ENCODE measurements around the gene LRMDA.

The LRMDA gene

DNA sequence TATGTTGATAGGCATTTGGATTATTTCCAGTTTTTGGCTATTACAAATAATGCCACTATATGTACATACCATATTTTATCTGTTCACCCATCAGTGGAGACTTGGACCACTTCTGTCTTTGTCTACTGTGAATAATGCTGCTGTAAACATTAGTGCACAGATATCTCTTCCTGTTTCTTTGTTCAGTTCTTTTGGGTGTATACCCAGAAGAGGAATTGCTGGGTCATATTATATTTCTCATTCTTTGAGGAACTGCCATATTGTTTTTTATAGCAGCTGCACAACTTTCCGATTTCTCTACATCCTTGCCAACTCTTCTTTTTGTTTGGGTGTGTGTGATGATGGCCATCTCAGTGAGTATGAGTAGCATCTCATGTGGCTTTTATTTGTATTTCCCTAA, 218.0 kb downstream of the LRMDA start:
- no peak for DNase-seq

DNA sequence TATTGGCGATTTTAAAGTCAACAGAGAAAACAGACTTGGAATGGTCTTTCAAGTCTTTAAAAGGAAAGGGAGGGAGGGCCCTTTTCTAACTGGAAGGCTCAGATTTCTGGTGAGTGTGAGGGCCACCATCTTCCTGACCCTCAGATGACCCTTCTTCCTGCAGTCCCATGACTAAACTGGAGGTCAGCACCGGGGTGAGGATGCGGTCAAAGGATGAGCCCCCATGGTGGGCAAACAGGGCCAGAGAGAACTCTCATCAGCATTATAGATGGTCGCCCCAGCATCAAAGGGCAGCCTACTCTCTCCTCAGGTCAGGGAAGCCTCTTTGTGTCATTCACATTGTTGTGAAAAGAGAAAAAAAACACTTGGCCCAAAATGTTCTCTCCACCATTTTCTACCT, 219.2 kb downstream of the LRMDA start:
- DNase-seq, result no peak

DNA sequence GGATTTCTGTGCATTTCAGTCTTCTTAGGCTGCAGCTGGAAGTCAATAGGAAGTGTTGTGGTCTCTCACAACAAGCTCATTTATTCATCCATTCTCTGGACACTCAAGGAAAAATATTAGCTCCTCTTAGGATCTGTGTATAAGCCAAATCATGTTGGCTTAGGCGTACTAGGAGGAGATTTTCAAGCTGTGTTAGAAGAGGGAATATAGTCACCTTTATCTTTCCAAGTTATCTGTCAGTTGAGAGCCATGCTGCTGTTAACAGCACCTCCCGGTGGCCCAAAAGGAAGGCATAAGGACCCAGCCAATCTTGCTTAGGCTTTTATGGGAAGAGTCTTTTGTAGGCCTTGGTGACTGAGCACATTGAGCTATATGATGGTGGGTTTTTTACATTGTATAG, 220.0 kb downstream of the LRMDA start:
- no peak for DNase-seq

DNA sequence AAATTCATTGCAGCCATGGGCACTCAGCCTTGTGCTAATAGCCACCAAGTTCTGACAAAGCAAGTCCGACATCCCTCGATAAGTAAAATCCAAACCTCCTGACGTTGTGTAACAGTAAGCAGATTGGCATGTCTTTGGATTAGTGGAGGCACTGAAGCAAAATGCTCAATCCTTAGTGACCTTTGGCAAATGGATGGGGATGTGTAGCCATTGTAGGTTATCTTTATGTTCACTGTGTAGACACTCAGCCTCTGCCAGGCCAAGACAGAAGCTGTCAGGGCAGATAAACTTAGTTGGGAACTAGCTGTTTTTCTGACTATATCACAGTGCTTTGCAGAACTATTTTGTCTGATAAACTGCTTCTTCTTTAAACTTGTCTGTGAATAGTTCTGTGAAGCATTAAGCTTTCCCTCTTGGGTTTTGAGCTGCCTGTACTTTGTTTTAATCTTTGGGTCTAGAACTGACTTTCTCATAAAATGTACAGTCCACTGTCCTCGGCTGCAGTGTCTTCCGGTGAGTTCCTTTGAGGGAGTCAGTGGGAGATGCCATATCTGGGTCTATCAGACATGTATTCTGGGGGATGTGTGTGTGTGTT, 220.8 kb downstream of the LRMDA start:
- DNase-seq, result no peak

DNA sequence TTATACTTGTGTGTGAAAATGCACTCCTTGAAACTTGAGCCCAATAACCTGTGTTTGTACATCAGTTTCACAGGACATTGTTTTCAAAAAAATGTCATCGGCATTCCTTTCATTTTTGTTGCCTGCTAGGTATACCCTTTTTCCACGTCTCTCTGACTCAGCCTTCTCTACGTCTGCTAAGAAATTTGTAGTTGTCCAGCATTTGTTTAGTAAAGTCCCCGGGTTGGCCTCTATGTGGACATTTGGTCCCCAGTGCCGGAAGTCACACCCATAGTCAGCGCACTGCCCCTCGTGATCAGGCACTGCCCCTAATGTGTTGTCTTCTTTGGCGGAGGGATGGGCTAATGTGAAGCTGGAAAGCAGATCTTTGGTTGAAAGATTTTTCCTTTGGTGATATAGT, 222.3 kb downstream of the LRMDA start:
- DNase-seq, result no peak

DNA sequence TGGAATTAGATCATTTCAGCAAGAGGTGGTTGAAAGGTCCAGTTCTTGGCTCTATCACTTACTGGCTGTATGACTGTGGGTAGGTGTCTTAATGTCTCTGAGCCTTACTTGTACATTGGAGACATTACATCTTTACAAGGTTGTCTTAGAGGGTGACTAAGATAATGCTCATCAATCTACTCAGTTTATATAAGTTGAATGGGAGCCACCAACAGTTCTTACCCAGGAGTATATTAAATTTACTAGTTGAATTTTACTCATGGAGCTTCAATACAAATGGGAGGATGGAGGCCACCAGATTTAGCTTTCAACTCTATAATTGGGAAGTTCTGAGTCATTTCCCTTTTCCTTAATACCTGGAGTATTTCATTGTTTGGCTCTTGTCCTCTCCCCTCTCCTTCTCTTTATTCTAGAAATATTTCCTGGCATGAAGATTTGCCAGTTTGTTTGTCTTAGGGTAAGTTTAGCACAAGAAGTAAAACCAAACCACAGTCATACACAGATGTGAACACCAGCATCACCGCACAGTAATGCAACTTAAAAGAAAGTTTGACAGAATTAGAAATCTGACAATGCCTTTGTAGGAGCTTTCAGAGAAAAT, 222.8 kb downstream of the LRMDA start:
- DNase-seq, result no peak

DNA sequence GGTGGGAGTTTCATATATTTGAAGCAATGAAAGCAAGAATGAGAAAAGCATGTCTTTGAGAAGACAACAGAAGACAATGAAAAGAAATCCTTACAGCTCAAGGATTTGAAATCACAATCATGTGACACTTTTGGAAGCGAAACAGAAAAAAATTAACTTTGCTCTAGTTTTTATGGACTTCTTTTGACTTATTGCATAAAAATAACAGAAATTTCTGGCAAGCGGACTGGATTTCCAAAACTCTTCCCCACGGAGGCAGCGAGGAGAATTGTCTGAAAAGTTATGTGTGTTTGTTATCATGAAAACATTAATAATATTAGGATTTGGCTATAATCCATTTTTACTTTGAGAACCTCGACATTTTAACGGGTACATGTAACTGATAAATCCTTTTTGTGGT, 223.3 kb downstream of the LRMDA start:
- DNase-seq, result no peak

DNA sequence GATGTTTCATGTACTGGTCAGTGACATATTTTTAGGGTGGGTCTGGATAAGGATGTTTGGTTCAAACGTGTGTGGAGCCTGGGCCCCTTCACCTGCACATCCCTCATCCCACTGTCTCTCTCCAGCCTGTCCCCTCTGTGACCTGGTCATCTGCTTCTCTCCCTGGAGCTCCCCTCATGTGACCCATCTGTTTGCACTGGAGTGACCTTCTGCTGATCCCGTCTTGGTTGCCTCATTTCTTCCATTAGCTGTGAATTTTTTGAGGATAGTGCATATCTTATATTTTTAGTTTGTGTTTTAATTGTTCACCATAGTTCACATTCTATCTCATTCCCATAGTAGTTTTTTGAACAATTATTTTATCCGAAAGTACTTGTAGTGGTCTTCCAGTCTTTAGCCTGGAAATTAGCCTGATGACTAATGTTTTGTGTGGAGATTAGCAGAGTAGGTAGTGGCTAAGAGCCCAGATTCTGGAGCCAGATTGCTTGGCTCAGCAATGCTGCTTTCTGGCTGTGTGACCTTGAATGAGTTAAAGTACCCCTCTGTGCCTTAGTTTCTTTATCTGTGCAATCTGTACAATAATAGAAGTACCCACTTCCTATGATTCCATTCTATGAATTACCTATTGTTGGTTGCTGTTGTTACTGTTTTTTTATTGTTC, 224.5 kb downstream of the LRMDA start:
- DNase-seq, result no peak

DNA sequence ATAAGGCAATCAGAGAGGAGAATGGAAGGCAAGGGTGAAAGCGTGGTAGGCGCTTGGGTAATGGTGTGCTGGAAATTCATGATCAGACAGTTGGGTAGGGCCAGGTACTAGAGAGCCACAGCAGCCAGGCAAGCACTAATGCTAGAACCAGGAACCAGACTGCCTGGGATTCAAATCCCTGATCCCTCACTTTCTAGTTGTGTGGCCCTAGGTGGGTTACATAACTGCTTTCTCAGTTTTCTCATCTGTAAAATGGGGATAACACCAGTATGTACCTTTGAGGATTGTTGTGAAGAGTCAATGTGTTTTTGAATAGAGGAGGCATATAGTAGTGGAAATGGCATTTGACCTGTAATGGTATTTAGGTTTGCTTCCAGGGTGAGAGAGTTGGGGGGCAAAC, 225.9 kb downstream of the LRMDA start:
- DNase-seq, result no peak

DNA sequence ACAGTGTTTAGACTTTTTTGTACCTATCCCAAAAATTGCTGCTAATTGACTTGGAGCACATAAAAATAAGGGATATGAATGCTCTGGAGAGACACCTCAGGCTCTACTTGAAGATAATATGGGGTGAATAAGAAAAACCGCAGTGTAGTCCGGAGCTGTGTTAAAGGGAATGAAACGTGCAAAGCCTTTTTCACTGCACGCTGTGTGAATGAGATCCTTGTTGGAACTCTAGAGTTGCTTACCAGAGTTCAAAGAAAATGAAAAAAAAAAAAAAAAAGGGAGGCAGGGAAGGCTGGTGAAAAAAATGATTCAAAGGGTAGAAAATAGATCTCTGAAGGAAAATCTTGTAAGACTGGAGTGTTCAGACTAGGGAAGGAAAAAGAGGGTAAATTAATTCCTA, 226.6 kb downstream of the LRMDA start:
- DNase-seq, result no peak

DNA sequence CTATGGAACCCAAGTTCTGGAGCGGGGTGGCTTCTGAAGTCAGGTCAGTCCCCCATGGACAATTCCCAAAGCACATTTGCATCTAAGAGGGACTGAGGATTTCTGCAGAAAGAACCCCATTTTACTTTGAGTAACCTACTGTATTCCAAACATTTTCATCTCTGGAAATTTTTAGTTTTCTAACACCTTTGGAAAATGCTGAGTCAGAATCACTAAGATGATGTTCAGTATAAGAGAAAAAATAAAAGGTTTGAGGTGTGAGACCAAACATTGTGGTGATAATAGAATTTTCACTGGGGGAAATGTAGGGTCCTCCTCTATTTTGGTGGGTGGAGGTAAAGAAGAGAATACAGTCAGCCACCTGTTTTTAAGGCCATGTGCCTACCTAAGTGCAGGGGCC, 227.1 kb downstream of the LRMDA start:
- no peak for DNase-seq

DNA sequence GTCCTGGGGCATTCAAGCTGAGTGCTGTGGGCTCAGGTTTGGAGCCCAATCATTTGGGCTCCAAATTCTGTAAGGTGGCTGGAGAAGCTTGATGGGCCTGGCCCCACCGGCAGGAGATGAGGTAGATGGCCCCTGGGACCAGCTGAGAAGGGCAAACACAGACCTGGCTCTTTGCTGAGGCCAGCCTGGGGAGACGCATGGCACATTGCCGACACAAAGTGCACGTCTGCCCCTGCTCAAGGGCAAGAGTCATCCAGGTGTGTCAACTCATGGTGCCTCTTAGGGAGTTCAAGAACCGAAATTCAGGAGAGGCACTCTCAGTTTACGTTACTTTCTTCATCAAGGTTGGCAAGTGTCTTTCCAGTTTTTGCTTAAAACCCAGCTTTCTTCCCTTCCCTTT, 227.5 kb downstream of the LRMDA start:
- no peak for DNase-seq

DNA sequence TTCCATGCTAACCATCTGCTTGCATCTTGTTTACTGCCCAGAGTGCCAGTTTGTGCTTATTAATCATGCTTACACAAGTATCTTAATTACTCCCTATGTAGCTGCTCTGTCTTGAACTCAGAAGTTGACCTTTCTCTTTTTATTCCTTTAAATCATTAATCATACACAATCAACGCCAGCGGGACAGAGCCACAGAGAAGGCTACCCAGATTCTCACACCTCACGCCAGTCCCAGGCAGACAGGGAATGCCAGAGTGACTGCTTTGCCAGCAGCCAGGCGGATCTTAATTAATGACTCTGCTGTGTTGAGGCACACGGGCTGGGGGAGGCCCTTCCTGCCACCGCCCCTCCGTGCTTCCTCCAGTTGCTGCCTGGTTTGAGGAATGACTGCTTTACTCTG, 229.4 kb downstream of the LRMDA start:
- no peak for DNase-seq

DNA sequence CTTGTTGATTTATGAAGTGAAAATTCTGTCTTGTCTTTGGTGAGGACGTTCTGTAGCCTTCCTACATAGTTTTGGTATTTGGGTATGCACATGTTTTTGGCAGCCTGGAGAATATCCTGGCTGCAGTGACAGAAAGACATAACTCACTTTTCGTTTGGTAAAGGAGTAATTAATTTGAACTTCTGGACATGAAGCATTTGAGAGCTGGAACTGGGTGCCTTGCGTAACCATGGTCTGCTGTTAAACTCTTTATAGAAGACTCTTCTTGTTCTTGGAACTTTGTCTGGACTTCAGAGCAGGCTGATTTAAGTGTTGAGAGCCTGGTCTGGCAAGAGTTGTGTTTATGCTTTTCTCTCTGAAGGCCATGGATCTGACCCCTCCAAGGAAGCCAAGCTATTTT, 231.3 kb downstream of the LRMDA start:
- DNase-seq, result no peak

DNA sequence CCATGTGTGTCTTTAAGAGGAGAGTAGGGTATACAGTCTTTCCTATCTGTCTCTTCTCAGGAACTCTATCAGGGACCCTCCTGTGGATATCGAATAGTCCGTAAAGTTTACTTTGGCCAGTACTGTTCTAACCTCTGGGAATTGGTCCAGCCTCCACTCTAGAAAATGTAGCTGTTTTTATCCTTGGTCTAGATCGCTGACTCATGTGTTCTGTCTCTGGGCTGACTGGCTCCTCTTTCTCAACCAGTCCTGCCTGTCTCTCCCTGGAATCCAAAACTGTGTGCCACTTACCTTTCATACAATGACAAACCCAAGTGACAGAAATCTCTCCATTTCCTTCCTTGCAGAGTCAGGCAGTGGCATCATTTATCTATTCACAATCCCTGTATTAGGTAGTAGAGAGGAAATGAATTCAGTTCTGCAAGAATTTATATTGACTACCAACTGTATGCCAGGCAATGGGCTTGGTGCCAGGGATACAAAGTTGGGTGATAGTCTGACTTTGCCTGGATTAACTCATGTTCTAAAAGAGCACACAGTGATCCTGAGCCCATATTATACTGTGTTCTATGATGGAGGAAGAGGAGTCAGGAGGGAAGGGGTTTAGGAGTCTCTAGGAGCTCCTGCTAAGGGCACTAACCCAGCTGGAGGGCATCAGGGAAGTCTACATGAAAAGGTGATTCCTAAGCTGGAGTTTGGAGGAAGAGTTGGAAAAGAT, 232.7 kb downstream of the LRMDA start:
- DNase-seq, result no peak

DNA sequence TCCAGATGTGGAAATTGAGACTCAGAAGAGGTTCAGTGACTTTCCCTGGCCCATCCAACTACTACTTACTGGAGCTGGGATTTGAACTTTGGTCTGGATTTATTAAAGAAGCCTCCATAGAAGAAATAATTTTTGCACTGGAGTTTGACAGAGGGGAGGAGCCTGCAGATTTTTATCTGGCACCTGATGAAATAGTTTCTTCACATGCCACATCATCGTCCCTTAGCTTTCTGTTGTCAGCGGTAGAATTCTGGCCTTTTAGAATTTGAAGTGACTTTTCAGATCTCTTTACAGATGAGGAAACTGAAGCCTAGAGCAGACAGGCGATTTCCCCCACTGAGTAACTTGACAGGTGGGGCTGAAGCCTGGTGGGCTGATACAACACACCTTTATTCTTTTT, 233.5 kb downstream of the LRMDA start:
- no peak for DNase-seq

DNA sequence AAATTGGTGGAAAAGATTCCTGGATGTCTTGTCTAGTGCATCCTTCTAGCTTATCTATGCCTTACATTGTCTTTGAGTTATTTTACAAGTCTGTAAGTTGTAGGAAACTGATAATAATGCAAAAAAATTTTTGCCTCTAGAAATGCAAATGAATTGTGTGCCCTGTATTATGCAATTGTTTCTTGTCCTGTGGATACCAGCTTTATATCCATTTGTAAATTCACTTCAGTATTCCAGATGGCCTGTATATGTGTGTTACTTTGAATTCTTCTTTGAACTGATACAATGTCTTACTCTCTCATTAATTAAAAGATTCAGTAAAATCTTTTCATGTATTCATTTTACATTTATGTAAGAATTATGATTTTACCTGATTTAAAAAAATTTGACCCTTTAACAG, 234.3 kb downstream of the LRMDA start:
- DNase-seq, result no peak

DNA sequence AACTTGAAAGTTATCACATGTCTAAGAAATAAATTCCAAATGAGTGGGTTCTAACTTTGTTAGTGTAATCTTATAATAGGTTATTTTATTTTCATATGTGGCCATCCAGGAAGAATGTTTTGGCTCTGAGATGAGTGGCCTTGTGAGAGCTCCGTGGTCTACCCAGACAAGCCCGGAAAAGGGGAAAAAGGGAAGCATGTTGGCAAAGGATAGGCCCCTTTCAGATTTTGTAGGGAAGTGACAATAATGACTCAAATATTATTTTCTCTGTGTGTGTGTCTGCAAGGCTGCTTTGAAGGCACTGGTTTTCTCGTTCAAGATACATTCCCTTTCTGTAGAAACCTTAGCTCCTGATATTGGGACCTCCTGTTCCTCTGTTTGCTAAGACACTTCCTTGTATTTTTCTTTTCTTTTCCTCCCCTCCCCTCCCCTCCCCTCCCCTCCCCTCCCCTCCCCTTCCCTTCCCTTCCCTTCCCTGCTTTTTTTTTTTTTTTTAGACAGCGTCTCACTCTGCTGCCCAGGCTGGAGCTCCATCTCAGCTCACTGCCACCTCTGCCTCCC, 240.8 kb downstream of the LRMDA start:
- DNase-seq, result no peak

DNA sequence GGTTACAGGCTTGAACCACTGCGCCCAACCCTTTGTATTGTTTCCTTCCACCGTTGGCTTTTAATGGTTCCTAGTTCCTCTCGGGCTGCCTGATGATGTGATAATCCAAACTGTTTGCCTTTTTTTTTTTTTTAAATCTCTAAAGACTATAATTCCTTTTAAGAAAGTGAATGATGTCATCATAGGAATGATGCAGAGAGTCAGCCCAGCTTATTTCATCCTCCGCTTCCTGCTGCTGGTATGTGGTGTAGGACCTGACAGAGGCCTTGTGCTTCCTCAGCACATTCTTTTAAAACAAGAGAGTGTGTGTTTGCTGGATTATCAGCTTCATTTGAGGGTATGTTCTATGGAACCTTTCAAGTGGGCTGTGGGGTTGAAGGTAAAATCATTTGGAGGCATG, 241.4 kb downstream of the LRMDA start:
- DNase-seq, result no peak

DNA sequence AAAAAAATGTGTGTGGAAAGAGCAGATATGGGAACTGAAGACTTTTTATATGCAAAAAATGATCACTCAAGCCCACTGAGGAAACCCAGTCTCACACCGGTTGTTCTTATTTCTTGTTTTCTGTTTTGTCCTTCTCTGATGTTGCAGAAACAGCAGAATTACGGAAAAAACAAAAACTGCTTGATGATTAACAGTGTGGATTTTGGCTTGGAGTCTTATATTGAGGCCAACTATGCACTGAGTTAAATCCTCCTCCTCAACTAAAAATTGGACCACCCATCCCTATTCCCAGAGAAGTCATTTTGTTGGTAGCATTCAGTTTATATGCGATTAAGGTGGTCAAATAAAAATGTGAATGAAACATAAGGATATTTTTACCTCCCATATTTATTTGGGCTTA, 246.1 kb downstream of the LRMDA start:
- DNase-seq, result no peak

DNA sequence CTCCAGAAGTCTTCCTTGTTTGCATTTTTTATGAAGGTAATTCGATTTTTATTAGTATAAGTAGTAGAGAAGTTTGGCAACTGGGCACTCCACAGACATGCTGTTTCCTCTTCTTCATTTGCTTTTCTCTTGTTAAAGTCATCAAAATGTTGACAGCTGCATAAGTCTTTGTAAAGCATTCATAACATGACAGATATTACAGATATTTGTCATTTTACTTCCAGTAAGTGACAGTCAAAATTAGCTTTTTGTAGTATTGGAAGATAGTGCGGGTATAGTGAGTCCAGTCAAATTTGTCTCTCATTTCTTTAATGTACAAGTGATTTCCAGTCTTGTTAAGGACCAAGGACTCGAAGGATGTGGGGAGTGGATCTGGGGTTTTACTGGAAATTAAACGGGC, 247.1 kb downstream of the LRMDA start:
- DNase-seq, result no peak

DNA sequence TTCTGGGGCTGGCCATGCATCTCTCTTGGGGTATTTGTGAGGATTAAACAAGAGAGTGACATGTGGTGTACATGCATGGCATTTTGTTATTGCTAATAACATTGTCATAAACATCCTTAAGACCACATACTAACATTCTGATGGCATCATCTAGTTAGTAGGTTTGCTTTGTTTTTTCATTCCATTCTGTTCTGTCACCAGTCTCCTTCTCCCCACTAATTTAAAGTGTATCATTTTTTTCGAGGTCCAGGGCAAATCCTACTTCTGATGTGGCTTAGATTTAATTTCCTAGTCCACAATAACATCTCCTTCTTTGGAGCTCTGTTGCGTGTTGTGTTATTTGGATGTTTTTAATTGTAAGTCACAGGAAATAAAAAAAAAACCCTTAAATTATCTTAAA, 248.1 kb downstream of the LRMDA start:
- DNase-seq, result no peak

DNA sequence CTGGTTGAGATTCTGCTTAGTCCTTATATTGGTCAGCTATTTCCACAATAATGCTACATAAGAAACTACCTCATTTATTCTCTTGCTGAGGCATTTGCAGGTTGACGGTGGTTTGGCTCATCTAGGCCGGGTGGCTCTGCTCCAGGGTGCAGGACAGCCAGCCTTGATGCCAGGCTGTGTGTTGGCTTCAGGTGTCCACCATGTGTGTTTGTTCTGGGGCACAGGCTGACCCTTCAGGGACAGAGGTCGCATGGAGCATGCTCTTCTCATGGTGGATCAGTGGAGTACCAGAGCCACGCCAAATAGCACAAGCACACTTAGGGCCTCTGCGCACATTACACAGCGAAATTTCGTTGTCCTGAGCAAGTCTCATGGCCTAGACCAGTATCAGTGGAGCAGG, 249.9 kb downstream of the LRMDA start:
- no peak for DNase-seq

Data from CD4-positive, alpha-beta T cell treated with Interleukin-10 for 1 hour (primary cell).